Kidney glomerular epithelial cell (primary cell): ENCODE measurements around the gene OXNAD1.

ENCODE experiments used
- DNase-seq: peaks from one replicate; lab custom pipeline; 2025; lab: John Stamatoyannopoulos, UW

The OXNAD1 gene, protein sequence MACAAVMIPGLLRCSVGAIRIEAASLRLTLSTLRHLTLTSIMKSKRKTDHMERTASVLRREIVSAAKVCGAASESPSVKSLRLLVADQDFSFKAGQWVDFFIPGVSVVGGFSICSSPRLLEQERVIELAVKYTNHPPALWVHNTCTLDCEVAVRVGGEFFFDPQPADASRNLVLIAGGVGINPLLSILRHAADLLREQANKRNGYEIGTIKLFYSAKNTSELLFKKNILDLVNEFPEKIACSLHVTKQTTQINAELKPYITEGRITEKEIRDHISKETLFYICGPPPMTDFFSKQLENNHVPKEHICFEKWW

DNA sequence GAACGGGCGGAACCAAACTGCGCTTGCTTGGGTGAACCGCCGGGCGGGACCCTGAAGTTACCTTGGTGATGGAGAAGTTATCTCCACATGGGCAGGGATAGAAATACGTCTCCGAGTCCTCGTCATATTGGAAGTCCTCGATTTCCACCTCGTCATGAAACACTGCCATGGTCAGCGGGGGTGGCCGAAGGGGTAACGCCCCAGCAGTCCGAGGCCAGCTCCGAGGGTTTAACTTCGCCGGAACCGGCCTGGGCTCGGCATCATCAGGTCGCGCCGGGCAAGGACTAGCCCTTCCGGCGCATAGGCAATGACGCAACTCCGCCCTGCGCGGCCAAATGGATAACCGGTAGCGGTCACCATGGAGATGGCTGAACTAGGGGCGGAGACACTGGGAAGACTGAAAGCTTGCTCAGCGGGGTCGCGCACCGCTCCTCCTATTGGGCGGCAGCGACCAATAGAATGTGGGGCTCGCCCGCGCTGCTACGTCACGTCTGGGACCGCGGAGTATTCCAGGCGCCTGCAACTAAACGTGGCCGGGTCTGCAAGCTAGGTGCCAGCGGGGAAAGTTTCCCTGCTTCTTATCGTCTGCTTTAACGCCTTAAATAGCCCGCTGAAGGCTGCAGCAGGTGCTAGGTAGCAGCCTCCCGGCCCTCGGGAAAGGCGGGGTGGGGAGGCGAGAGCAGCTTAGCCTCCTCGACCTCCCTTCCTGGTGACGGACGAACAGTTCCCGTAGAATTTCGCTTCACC is at the start of gene OXNAD1, which contains the start of gene DPH3:
TSS of gene OXNAD1 (plus strand) at position 505 of the 747 bp plus-strand sequence. CDS start 5,741 bp downstream, outside the sequence.
TSS of gene DPH3 (minus strand) at position 236 of the 747 bp plus-strand sequence. CDS start at position 169, 67 bp downstream.
- DNase-seq: peak; percentile 100

DNA sequence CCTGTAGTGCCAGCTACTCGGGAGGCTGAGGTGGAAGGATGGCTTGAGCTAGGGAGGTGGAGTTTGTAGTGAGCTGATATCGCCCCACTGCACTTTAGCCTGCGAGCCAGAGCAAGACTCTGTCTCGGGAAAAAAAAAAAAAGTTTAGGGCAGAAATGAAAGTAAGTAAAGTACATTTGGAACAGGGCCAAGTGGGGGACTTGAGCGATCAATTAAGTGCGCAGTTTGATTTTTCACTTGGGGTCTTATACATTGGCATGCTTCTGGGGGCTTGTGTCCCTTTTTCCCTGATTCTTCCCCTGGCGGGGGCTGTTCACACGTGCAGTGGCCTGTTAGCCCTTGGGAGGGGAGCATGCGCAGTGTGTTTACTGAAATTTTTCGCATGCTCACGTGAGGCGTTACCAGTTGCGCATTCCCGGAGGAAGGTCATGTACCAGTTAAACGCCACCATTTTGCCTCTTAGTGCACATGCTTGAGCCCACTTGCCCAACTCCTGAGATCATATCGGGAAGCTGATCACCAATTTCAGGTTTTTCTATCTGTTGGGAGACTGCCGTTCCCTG is 48.6 kb upstream of the OXNAD1 start:
- DNase-seq: no peak

DNA sequence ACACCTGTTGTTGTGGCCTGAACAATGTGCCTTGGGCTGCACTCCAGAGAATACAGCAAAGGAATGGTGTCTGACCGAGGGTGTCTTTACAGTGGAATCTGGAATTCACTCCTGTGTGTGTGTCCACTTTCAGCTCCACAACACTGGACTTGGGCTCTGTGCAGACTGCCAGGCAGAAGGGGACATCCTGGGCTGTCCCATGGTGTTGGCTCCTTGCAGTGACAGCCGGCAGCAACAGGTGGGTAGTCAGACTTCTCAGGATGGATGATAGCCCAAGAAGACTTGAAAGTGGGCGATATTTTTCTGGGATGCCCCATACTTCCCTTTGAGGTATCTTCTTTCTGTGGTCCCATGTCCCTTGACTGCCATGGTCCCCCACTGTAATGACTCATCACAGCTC is 45.2 kb upstream of the OXNAD1 start:
- no peak for DNase-seq

DNA sequence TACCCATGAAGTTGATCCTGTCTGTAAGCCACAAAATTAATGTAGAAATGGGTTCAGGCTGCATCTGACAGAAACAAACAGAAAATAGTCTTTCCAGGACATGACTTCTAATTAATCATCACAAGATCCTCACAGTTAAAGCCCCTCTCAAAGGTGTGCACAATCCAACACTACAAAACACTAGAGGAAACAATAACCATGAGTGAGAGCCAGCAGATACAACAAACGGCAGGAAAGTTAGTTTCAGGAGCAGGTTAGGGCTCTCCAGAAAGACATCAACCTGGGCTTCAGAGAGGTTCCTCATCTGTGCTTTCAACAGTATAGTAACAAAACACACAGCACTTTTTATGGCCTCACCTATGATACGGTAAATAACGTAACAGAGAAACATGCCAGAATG is 43.0 kb upstream of the OXNAD1 start:
- no peak for DNase-seq

DNA sequence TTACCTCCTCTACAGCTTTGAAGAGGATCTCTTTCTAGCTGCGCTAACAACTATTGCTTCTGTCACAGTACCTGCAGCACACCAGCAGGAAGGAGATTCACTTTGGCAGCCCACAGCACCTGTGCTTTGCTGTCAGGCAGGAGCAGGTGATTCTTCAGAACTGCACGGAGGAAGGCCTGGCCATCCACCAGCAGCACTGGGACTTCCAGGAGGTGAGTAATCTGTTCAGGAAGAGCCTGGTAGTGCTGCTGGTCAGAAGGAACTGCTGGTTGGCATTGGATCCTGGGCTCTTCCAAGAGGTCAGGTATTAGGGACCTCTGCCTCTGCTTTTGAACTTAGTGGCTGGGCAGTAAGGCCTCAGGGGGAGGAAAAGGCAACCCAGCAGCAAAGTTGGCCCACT is 42.5 kb upstream of the OXNAD1 start:
- no peak for DNase-seq

DNA sequence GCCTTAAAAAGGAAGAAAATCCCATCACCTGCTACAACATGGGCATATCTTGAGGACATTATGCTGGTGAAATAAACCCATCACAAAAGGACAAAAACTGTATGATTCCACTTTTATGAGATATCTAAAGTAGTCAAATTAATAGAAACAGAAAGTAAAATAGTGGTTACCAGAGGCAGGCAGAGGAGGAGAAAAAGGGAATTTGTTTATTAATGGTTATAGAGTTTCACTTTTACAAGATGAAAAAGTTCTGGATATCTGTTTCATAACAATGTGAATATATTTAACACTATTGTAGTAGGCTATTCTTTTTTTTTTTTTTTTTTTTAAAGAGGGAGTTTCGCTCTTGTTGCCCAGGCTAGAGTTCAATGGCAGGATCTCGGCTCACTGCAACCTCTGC is 40.7 kb upstream of the OXNAD1 start:
- no peak for DNase-seq

DNA sequence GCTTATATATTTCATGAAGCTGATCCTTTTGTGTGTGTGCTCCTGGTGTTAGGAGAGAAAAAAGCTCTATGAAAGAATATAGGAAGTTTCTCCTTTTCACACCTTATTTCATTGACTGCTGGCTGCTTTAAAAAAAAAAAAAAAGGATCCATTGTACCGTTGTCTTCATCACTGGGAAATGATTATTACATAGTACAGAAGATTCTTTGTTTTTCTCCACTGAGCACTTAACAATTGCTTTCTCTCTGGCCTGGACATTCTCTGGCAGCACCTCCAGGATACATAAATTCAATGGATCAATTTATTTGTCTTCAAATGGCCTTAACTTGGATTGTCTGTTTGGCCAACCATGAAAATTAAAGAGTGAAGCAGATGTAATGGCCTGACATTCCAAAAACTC is 37.4 kb upstream of the OXNAD1 start:
- DNase-seq: no peak

DNA sequence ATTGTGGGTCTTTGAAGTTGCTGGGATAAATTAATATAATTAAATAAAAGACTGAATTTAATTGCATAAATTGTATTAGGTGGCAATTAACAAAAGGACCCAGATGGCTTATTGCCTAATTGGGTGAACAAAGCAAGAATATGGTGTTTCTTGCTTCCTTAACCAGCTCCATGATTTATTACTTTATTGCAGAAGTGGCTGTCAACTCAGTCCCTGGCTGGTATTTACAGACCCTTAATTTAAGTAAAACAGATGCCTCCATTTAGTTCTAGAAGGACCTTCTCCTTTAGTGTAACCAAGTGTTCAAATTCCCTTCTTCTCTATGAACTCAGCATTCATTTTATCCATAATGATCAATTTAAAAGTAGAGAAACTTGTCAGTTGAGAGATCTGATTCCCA is 35.3 kb upstream of the OXNAD1 start:
- no peak for DNase-seq

DNA sequence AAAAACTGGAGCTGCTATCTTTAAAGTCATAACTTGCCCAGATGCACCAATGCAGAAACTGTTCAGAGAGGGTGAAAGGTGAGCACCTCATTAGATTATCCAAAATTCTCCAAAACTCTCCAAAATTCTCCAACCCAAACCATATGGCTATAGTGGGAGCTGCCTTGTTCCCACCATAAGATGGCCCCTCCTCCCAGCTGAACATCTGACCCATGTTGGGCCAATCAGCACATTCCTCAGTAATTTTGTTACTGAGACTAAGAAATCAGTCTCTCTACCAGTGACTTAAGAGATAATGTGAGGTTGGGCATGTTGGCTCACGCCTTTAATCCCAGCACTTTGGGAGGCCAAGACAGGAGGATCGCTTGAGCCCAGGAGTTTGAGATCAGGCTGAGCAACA is 33.0 kb upstream of the OXNAD1 start:
- no peak for DNase-seq

DNA sequence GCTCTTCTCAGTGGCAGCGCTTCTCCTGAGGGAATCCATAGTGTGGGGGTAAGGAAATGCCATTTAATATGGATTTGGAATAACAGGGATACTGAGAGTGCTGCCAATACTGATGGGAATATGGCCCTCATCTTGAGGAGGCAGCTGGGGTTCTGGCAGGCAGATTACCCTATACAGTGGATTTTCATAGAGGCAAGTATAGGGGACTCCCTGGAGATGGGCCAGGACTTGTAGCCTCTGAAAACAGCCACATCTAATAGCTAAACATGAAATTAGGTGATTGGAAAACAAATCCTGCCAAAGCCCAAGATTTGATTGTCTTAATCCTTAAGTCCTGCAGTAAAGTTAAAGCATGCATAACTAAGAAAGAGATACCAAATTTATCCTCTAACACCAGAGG is 31.2 kb upstream of the OXNAD1 start:
- no peak for DNase-seq

DNA sequence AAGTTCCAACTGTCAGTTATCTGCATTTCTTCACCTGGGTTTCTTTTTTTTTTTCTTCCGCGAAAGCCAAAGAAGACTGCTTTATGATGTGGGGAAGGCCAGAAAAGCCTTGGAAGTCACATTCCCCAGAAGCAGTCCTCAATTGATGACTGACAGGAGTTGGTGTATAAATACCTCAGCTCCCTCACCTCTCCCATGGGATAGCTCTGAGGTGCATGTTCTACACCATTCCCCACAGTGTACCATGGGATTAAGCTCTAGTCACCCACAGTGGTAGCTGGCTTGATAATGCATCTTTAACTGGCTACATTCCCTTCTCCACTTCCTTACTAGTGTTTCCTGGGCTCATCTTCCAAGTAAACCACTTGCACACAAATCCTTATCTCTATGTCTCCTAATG is 30.7 kb upstream of the OXNAD1 start:
- no peak for DNase-seq

DNA sequence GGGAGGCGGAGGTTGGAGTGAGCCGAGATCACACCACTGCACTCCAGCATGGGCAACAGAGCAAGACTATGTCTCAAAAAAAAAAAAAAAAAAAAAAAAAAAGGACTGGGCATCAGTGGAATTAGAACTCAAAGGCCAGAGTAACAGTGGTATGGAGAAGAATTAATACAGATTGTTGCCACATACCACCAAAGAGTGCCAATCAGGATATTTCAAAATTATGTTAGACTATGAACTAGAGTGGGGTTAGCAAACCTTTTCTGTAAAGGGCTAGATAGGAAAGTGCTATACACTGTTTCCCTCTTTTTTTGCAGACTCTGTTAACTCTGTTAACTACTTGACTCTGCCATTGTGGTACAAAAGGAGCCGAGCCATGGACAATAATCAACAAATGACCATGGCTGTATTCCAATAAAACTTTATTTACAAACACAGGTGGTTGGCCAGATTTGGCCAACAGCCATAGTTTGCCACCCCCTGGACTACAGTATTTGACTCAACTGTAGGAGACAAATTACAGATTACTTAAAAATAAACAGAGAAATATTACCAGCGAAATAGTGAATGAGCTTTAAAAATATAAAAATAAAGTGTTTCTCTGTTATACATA is 28.9 kb upstream of the OXNAD1 start:
- DNase-seq: no peak

DNA sequence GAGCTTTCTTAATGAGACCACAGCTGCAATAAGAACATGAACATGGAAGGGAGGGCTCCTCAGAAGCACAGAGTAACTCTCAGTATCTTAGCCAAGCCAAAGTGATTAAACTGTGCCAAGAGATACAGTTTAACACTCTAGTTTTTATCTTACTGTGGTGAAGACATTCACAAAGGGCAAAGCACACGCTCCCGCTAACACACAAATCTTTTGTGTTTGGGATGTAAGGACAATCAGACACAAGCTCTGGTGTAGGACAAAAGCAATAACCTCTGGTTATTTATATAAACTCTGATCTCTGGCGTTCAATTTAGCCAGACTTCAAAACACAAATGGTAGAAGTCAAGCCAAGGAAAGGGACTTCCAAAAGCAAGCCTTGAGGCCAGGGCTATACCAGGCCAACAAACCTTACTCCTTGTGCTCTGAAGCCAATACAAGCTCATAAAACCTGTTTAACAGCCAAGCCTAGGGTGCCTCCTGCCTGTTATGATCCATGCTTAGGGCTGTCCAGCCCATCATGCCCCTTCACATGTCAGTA is 28.1 kb upstream of the OXNAD1 start:
- DNase-seq: no peak

DNA sequence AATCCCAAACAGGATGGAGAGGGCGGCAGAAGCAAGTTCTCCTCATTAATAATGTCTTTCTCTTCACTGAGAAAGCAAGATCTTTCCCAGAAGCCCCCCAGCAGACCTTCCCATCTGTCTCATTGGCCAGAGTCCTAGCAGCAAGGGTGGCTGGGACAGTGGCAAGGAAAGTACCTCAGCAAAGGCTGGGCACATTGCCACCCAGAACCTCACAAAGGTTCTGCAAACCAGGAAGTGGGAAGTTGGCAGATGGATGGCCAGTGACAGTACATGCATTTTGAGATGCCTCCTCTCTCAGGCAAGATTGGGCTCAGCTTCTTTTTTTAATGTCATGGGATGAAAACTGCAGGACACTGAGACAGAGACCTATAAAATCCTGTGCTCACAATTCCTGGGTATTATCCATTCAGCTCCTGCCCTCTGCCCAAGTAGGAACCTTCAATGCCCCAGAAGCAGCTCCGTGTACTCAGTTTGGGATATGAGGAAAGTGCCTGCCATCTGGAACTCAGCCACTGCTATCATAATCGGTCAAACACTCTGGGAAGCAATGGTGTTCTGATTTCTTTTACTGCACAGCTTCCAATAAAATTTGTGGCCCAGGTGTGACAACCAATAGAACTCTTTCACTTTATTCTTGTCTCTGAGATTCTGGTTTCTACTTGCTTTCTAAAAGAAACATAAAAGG is 25.8 kb upstream of the OXNAD1 start:
- no peak for DNase-seq

DNA sequence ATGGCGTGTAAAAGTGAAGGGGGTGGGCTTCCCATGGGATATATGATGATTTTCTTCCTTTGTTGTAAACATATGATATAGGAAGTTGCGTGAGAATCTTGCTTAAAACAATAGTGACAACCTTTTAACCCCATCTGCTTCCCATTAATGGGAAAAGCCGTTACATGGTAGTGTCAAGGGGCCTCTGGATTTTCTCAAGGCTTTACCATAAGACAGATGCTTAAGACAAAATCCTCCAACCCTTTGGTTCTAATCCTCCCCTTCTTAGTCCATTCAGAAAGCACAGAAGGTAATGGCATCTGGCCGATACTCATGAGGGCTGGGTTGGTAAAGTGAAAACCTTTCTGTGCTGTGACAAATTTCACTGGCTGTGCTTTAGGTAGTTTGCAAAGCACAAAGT is 25.2 kb upstream of the OXNAD1 start:
- DNase-seq: no peak

DNA sequence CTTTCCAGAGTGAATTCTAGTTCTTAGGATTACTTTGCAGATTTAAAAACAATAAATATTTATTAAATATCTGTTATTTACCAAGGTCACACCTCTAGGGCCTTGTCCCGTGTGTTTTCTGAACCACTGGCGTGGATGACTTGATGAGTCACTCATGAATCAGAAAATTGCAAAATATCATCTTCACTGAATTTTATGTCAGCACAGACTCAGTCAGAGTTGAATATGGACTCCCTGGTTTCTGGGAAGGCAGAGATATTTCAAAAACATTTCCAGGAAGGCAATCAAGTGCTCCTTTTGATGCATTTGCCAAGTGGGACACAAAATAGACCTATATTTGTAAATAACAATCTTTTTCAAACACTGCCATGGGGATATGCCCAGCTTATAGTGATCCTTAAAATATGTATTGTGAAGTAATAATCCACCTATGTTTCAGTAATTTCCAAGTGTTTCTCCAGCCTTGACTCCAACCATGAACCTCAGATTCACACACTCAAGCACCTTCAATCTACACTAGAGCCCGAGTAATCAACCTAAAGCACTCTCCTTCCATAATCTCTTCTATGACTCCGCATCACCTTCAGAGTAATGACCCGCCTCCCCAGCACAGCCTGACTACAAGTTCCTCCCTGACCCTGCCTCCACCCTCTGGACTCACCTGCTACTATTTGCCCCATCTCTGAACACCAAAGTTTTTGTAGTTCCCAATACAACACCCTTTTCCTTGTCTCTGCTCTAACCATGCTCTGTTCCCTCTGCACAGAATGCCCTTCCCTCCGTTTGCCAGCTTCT is 24.6 kb upstream of the OXNAD1 start:
- no peak for DNase-seq

DNA sequence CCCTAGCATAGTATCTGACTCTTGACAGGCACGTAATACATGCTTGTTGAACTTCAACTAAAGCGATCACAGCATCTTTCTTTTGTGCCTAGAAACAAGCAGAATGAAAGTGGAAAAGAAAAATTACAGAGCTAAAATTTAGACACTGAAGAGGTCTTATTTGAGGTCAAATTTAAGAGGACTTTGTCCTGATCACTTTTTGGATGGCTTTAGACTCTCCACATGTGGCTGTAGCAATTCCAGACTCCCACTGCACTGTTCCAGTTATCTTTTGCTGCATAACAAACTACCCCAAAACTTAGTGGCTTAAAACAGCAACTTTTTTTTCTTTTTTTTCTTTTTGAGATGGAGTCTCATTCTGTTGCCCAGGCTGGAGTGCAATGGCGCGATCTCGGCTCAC is 23.8 kb upstream of the OXNAD1 start:
- no peak for DNase-seq

DNA sequence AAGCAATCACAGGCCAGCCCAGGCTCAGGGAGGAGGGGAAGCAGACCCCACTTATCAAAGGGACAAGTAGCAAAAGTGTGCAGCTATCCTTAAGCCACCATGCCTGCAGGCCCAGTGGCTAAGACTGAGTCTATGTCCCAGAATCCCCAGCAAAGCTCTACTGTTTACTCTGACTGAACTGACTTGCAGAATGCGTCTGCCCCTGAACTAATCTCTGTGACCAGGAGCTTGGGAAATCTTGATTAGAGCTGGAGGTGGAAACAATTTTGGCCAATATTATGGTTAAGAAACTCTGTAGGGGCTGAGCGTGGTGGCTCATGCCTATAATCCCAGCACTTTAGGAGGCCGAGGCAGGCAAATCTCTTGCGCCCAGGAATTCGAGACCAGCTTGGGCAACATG is 22.8 kb upstream of the OXNAD1 start:
- no peak for DNase-seq

DNA sequence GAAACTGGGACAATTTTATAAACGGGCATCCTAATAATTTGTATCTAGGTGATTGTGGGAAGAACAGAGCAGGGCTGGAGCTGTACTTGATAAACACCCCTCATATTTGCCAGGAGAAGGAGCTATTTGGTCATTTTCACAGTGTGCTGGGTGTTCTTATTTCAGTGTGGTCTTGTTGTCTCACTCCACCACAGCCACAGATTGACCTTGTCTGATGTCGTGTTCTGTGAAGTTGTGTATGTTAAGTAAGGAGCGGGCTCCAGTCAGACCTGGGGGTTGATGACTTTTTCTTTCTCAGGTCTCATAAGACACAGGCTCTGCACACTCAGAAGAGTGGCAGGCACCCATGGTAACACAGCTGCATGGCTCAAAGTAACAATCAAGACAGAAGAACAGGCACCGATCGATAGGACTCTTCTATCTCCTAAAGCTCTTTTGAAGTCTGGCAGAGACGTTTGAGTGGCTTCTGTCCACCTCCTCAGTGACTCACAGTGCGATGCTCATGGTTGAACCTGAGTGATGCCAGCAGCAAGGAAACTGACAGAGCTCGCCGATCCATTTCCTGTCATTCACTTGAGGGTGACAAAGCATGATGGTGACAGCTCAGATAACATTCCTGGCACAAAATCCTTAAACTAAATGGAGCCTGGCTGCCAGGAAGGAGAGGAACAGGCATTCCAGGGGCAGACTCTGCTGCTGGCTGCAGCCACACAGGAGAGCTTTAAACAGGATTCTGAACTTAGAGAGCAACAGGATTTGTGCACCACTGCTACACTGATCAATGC is 21.1 kb upstream of the OXNAD1 start:
- no peak for DNase-seq

DNA sequence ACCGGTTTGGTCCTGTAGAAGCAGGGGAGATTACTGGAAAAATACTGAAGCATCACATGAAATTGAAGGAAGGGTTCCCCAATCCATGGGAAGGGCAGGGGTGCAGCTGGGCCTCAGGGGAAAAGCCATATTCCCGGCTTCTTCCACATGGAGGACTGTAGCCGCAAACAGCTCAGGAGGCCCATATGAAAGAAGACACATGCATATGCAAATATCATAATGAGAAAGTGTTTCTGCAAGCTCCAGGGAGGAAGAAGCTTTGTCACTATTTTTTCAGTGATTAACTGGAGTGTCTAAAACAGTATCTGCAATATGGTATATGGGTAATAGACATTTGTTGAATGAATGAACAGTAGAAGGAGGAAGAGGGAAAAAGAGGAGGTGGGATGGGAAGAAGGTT is 19.4 kb upstream of the OXNAD1 start:
- DNase-seq: no peak
